NCI-H510A treated with DMSO at 0.1 percent for 48 hours (cell line): ENCODE results near the gene NFE2L3.
A peak's percentile ranks its signal among the peaks of the same experiment; 100 is the strongest.
"Not testable (repeated sequence)": the region's sequence is repeated elsewhere in the genome, so short reads cannot be mapped to it uniquely, and the experiment has no call there.

Experiments
- DNase-seq: peaks from one replicate; lab custom pipeline; 2025; lab: John Stamatoyannopoulos, UW

The NFE2L3 gene

GRCh38 chr7:26147030-26147429 lies 5.0 kb upstream of the NFE2L3 start:
- no peak for DNase-seq

- DNase-seq: not testable (repeated sequence)
Measured at GRCh38 chr7:26147646-26148306, 4.2 kb upstream of the NFE2L3 start.

DNA sequence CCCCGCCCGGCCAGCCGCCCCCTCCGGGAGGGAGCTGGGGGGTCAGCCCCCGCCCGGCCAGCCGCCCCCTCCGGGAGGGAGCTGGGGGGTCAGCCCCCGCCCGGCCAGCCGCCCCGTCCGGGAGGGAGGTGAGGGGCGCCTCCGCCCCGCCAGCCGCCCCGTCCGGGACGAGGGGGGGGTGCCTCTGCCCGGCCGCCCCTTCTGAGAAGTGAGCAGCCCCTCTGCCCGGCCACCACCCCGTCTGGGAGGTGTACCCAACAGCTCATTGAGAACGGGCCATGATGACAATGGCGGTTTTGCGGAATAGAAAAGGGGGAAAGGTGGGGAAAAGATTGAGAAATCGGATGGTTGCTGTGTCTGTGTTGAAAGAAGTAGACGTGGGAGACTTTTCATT lies 3.7 kb upstream of the NFE2L3 start:
- not testable (repeated sequence) for DNase-seq

- no peak for DNase-seq
Measured at GRCh38 chr7:26149391-26149977, 2.5 kb upstream of the NFE2L3 start.

DNA sequence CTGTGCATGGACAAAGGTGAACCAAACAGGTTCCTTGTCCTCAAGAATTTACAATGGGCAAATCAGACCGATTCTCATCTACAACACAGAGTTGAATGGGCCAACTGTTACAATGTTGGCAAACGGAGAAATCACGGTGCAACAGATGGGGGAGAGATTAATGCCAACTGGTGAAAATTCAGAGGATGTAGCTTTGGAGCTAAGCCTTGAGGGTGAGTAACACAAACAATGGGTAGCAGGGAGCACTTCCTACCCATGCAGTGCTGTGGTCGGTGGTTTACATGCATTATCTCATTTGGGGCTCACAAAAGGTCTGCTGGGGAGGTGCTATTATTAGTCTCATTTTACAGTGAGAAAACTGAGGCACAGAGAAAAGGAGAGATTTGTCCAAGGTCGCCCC lies 902 bp upstream of the NFE2L3 start:
- DNase-seq: no peak

GRCh38 chr7:26151650-26151952 lies 397 bp upstream of the NFE2L3 start:
- DNase-seq: no peak

DNA sequence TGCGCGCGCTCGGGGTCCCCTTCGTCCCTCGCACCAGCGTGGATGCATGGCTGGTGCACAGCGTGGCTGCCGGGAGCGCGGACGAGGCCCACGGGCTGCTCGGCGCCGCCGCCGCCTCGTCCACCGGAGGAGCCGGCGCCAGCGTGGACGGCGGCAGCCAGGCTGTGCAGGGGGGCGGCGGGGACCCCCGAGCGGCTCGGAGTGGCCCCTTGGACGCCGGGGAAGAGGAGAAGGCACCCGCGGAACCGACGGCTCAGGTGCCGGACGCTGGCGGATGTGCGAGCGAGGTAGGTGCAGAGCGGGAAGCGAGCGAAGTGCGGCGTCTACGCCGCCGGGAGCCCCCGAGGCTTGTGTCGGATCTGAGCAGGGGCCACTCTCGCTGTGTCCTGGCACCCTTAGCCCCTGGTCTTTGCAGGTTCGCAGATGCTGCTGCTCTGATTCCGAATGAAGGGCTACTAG lies 813 bp downstream of the NFE2L3 start:
- not testable (repeated sequence) for DNase-seq

- DNase-seq: no peak
Measured at GRCh38 chr7:26153241-26153822, 1.3 kb downstream of the NFE2L3 start.

DNA sequence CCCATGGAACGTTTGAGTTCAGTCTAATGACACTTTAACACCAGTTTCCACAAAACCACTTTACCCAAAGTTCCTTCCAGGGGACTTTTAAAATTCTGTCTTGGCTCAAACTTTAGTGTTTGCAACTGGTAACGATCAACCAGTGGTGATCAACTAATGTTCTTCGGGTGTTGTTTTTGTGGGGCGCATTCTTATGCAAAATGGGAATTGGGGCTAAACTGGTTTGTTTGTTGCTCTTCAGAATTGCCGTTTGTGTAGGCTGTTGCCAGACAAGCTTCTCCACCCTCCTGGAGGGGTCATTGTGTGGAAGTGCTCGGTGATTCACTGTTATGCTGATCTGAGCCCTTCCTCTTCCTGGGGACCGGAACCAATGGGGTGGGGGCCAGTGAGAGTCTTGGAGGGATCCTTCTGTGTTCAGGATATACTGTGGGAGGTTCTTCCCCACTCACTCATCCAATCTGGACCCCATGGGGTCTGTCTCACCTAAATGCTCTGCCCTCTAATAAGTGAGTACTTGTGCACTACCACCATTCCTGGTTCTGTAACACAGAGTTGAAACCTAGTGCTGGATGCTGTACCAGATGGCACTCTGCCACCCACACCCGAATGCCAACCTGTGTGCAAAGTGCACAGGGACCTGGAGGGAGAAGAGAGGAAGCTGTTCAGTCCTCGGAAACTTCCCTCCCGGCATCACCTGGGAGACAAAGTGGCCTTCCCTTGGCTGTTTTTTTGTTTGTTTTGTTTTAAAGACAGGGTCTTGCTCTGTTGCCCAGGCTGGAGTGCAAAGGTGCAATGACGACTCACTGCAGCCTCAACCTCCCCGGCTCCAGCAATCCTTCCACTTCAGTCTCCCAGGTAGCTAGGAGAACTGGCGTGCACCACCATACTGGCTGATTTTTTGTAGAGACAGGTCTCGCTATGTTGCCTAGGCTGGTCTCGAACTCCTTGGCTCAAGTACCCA lies 2.1 kb downstream of the NFE2L3 start:
- DNase-seq: no peak

- DNase-seq: peak; percentile 63
Measured at GRCh38 chr7:26155531-26156375, 3.8 kb downstream of the NFE2L3 start.

- DNase-seq: no peak
Measured at GRCh38 chr7:26156451-26157420, 4.7 kb downstream of the NFE2L3 start.

GRCh38 chr7:26157520-26158105 lies 5.6 kb downstream of the NFE2L3 start:
- no peak for DNase-seq

- DNase-seq: no peak
Measured at GRCh38 chr7:26159243-26159642, 7.2 kb downstream of the NFE2L3 start.

DNA sequence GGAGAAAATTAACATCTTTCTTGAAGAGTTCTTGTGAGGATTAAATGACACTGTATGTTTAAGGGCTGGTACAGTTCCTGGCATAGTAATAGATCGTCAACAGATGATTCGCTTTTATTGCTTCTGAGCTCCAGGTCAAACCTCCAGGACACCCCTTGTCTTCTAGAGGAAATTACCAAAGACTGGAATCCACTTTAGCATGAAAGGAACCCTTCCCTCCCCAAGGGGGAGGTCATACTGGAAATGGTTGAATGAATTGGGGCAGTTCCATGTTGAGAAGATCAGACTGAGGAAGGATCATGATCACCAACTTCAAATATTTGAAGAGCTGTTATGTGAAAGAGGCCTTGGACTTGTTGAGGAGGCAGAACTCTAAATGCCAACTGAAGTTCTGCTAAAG lies 8.9 kb downstream of the NFE2L3 start:
- no peak for DNase-seq

- no peak for DNase-seq
Measured at GRCh38 chr7:26162431-26162830, 10.4 kb downstream of the NFE2L3 start.

GRCh38 chr7:26163804-26164203 lies 11.8 kb downstream of the NFE2L3 start:
- DNase-seq: not testable (repeated sequence)

DNA sequence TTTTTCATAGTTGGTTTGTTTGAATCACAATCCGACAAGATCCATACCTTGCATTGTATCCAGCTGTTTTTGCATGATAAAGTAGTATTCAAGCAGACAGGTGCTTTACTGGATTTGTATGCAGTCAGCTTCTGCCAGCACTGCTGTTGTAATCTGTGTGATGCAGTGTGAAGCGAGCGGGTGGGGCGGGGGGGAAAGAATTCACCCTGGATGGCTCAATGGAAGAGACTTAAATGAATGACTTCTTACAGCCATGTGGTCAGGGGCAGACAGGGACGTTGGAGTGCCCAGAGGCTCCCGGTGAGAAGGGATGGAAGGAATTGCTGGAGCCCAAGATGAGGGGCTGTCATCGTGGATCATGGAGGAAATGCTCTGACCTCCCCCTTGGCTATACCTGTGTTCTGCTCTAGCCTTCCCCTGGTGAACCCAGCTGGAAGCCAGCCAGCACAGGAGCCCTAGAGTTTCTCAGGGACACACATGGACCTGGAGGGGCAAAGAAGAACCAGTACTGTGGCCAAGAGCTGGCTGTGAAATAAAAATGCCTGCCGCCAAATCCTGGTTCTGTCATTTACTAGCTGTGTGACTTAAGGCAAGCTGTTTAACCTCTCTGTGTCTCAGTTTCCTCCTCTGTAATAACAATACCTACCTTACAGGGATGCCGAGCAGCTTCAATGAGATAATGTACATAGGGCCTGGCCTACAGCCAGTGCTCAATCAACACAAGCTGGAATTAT lies 14.1 kb downstream of the NFE2L3 start:
- no peak for DNase-seq

- no peak for DNase-seq
Measured at GRCh38 chr7:26166684-26167266, 14.8 kb downstream of the NFE2L3 start.
